Esophagus muscularis mucosa (tissue), 3 donors: ENCODE results near the gene SOX1.

Experiments
- CTCF ChIP-seq, 3 experiments: fragments of 200-600 bp in 2 of 3; fragments of 450-650 bp in 1 of 3; sonication (generic) in 2 of 3; IDR thresholded peaks; one replicate each; pipeline ENCODE4 v1.5.1; 2017 to 2019; ENCODE audit warnings: antibody characterized with exemption in 3 of 3, mild to moderate bottlenecking in 2 of 3, moderate library complexity in 1 of 3
- POLR2AphosphoS5 ChIP-seq, 2 donors: sonication (generic); formaldehyde crosslinking; IDR thresholded peaks; one replicate each; pipeline ENCODE4 v1.6.1; 2017; ENCODE audit warnings: antibody characterized with exemption in 2 of 2

DNA sequence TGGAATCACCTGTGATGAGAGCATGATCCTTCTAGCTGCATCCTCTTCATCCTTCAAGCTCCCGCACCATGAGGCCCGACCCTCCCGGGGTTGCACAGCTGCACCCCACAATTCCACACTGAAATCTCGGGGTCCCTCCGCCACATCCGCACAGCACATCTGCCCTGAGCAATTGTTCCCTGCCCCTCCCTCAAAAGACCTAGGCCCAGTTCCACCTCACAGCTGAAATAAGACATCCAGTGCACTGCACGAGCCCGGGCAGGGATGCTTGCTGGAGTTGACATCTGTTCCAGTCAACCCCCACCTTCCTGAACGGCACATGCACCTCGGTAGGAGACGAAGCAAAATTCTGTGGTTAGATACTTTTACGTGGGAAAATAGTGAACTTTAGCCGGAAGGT is 14.7 kb upstream of the SOX1 start:
- no peak for TF ChIP-seq CTCF (IDR thresholded peaks at IDR 0.05)
- no peak for TF ChIP-seq POLR2AphosphoS5 (IDR thresholded peaks at IDR 0.05)
